Cardiac septum (tissue), 1 donor: ENCODE results near the gene ENPP7. TPM values are rescaled to one million over a fixed set of nuclear protein-coding genes. Genes with fewer than 3 reads are reported as not detected.

Source experiments
- DNase-seq: peaks from one replicate; pipeline ENCODE4 v3.0.0-alpha.2; 2020; ENCODE audit warnings: low spot score
- intact Hi-C: fragments of 100-400 bp; cut with DNase I; formaldehyde crosslinking; loops from one replicate; pipeline ENCODE4 v1.14.0; 2022
- microRNA-seq: library from miRNA; unstranded; fragments of <30 nt; microRNA quantifications from one replicate; pipeline ENCODE4 v1.2.0, GENCODE V29; 2020
- total RNA-seq: library from RNA; stranded (reverse); fragmentation: NEBNext Ultra II Directional; extraction: Animal tissue kit (Norgen Biotek cat#: 25700); gene quantifications from one replicate; pipeline ENCODE4 v1.2.1, GENCODE V29; 2021
- donor health status: DM: no; HTN: no; CAD: no.

ENPP7 gene
- total RNA-seq, 1 donor from 2014 or later, result not detected

GRCh38 chr17:79785017-79785899 is 54.5 kb downstream of the ENPP7 start:
- intact Hi-C loops, result loop anchor here (5.0 kb wide), 1 partner anchor 137 kb away; no protein-coding TSS in a partner anchor
- DNase-seq, result no peak

- no peak for DNase-seq
- intact Hi-C loops, result loop anchor here (5.0 kb wide), 1 partner anchor 136 kb away; no protein-coding TSS in a partner anchor
Observed at GRCh38 chr17:79785900-79786810, 55.4 kb downstream of the ENPP7 start.

GRCh38 chr17:79786930-79787643 is 56.3 kb downstream of the ENPP7 start:
- no peak for DNase-seq
- intact Hi-C loops, result loop anchor here (5.0 kb wide), 1 partner anchor 135 kb away; no protein-coding TSS in a partner anchor

GRCh38 chr17:79788455-79788854 is 57.7 kb downstream of the ENPP7 start:
- intact Hi-C loops, result loop anchor here (5.0 kb wide), 1 partner anchor 134 kb away; no protein-coding TSS in a partner anchor
- no peak for DNase-seq

- intact Hi-C loops, result loop anchor here (5.0 kb wide), 1 partner anchor 133 kb away; no protein-coding TSS in a partner anchor
- no peak for DNase-seq
Observed at GRCh38 chr17:79788989-79789942, 58.5 kb downstream of the ENPP7 start.

- intact Hi-C loops, result loop anchor here (5.0 kb wide), 2 partner anchors 132 to 202 kb away; no protein-coding TSS in a partner anchor
- no peak for DNase-seq
Observed at GRCh38 chr17:79789943-79790804, 59.4 kb downstream of the ENPP7 start.

- intact Hi-C loops, result loop anchor here (5.0 kb wide), 1 partner anchor 201 kb away; no protein-coding TSS in a partner anchor
- DNase-seq, result no peak
Observed at GRCh38 chr17:79790805-79791734, 60.3 kb downstream of the ENPP7 start.

- DNase-seq, result no peak
- intact Hi-C loops, result loop anchor here (5.0 kb wide), 1 partner anchor 201 kb away; no protein-coding TSS in a partner anchor
Observed at GRCh38 chr17:79791735-79792161, 61.0 kb downstream of the ENPP7 start.

Small RNA genes within 50 kb of the gene (microRNA-seq; reads per million reads assigned to microRNA genes)
- not detected for gene MIR4739

Other genes starting within 250 kb of the ENPP7 start
- not detected for gene RBFOX3, start 119.9 kb upstream of the ENPP7 start, total RNA-seq
- 3.5 TPM for gene CBX2, start 47.2 kb downstream of the ENPP7 start, total RNA-seq
- 5.7 TPM for gene CBX8, start 66.1 kb downstream of the ENPP7 start, total RNA-seq
- gene CBX4, start 108.5 kb downstream of the ENPP7 start, total RNA-seq, result 23.8 TPM